Subcutaneous abdominal adipose tissue (tissue), 5 donors: ENCODE data around the gene SMURF1.
"Not testable (repeated sequence)": the region's sequence is repeated elsewhere in the genome, so short reads cannot be mapped to it uniquely, and the experiment has no call there.

Source experiments
- H3K27ac ChIP-seq: one replicate; pipeline ENCODE4 v1.7.0; 2013; ENCODE audit warnings: low read depth, mild to moderate bottlenecking, inconsistent platforms, low read length, moderate library complexity
- H3K27me3 ChIP-seq, 5 donors: one replicate each; pipeline ENCODE4 v1.7.0; 2013; ENCODE audit warnings: low read length in 5 of 5, inconsistent platforms in 1 of 5; ENCODE audit not compliant: control insufficient read depth in 5 of 5, insufficient read depth in 4 of 5
- H3K36me3 ChIP-seq, 5 donors: one replicate each; pipeline ENCODE4 v1.7.0; 2013; ENCODE audit warnings: low read length in 5 of 5; ENCODE audit not compliant: control insufficient read depth in 5 of 5, insufficient read depth in 5 of 5
- H3K4me1 ChIP-seq, 5 donors: one replicate each; pipeline ENCODE4 v1.7.0; 2013; ENCODE audit warnings: low read length in 5 of 5, mild to moderate bottlenecking in 3 of 5, moderate library complexity in 1 of 5; ENCODE audit not compliant: control insufficient read depth in 5 of 5, insufficient read depth in 5 of 5
- H3K4me3 ChIP-seq, 5 donors: one replicate each; pipeline ENCODE4 v1.7.0; 2013; ENCODE audit warnings: low read length in 5 of 5, low read depth in 1 of 5
- H3K9ac ChIP-seq, 5 donors: one replicate each; pipeline ENCODE4 v1.7.0; 2013; ENCODE audit warnings: low read length in 5 of 5, mild to moderate bottlenecking in 4 of 5, moderate library complexity in 3 of 5
- H3K9me3 ChIP-seq, 5 donors: one replicate each; pipeline ENCODE4 v1.7.0; 2013; ENCODE audit warnings: low read length in 5 of 5; ENCODE audit not compliant: control insufficient read depth in 5 of 5
- donor health status: healthy.
- donor health status: healthy.
- donor health status: healthy.
- donor health status: healthy.
- donor health status: healthy.

SMURF1 gene

DNA sequence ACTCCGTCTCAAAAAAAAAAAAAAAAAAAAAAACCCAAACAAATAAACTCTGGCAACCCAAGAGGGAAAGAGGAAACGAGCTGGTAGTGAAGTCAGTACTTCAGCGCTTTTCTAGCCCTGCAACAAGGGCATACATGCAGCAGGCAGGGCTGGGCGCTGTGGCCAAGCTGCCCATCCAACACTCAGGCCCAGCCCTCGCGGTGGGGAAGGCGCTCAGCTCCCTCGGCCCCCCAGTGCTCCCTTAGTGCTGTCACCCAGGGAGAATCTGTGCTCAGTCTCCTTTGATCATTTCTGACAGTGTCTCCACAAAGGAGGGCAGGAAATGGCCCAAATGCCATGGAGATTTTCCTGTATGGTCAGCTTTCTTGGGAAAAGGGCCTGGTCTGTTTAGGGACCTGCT is 97.2 kb downstream of the SMURF1 start:
- H3K36me3 ChIP-seq: peaks cover 45 to 85% (median 78%) of the 10 kb centered on the region in 5 donors
- no peak overlapping the region for H3K27ac ChIP-seq
- peaks cover 0 to 5% (median 3%) of the 10 kb centered on the region in 5 donors for H3K4me1 ChIP-seq
- H3K4me3 ChIP-seq: no peak overlapping the region
- no peaks in the 10 kb centered on the region for H3K27me3 ChIP-seq
- H3K9ac ChIP-seq: no peak overlapping the region
- H3K9me3 ChIP-seq: no peaks in the 10 kb centered on the region

DNA sequence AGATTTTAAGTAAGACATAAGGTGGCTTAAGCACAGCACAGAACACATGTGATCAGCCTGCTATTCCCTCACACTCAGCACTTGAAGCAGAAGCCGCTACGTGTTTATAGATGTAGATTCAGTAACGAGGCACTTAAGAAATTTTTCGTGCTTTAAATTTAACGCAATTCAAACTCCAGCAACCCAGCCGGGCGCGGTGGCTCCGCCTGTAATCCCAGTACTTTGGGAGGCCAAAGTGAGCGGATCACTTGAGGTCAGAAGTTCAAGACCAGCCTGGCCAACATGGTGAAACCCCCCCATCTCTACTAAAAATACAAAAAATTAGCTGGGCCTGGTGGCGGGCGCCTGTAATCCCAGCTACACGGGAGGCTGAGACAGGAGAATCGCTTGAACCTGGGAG is 97.6 kb downstream of the SMURF1 start:
- not testable (repeated sequence) for H3K4me1 ChIP-seq, H3K9ac ChIP-seq, H3K4me3 ChIP-seq, H3K27me3 ChIP-seq, H3K9me3 ChIP-seq, H3K27ac ChIP-seq
- H3K36me3 ChIP-seq: peaks cover 43 to 85% (median 78%) of the 10 kb centered on the region in 5 donors

DNA sequence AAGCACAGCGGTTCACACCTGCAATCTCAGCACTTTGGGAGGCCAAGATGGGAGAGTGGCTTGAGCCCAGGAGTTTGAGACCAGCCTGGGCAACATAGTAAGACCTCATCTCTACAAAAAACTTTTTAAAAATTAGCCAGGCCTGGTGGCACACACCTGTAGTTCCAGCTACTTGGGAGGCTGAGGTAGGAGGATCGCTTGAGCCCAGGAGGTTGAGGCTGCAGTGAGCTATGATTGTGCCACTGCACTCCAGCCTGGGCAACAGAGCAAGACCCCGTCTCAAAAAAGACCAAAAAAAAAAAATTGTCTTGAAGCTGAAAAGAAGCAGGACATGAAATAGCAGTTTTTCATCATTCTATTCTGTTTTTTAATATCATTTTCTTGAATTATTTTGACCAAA is 99.0 kb downstream of the SMURF1 start:
- H3K9me3 ChIP-seq, H3K4me3 ChIP-seq, H3K27ac ChIP-seq, H3K9ac ChIP-seq, H3K27me3 ChIP-seq: not testable (repeated sequence)
- Histone ChIP-seq H3K4me1 (peaks cover 4 to 11% (median 10%) of the 10 kb centered on the region in 5 donors), H3K36me3 (peaks cover 35 to 86% (median 78%) of the 10 kb centered on the region in 5 donors)

GRCh38 chr7:99042957-99043356 is 101.0 kb downstream of the SMURF1 start:
- no peak overlapping the region for H3K27ac ChIP-seq
- H3K4me1 ChIP-seq: peaks cover 4 to 11% (median 10%) of the 10 kb centered on the region in 5 donors
- H3K27me3 ChIP-seq: no peaks in the 10 kb centered on the region
- no peak overlapping the region for H3K4me3 ChIP-seq
- H3K9me3 ChIP-seq: no peaks in the 10 kb centered on the region
- H3K9ac ChIP-seq: no peak overlapping the region
- peaks cover 26 to 86% (median 79%) of the 10 kb centered on the region in 5 donors for H3K36me3 ChIP-seq

- H3K4me1 ChIP-seq: peaks cover 4 to 15% (median 11%) of the 10 kb centered on the region in 5 donors
- no peaks in the 10 kb centered on the region for H3K27me3 ChIP-seq
- no peak overlapping the region for H3K4me3 ChIP-seq
- no peak overlapping the region for H3K27ac ChIP-seq
- no peaks in the 10 kb centered on the region for H3K9me3 ChIP-seq
- no peak overlapping the region for H3K9ac ChIP-seq
- peaks cover 23 to 86% (median 78%) of the 10 kb centered on the region in 5 donors for H3K36me3 ChIP-seq
Measured at GRCh38 chr7:99041526-99041925, 102.4 kb downstream of the SMURF1 start.

DNA sequence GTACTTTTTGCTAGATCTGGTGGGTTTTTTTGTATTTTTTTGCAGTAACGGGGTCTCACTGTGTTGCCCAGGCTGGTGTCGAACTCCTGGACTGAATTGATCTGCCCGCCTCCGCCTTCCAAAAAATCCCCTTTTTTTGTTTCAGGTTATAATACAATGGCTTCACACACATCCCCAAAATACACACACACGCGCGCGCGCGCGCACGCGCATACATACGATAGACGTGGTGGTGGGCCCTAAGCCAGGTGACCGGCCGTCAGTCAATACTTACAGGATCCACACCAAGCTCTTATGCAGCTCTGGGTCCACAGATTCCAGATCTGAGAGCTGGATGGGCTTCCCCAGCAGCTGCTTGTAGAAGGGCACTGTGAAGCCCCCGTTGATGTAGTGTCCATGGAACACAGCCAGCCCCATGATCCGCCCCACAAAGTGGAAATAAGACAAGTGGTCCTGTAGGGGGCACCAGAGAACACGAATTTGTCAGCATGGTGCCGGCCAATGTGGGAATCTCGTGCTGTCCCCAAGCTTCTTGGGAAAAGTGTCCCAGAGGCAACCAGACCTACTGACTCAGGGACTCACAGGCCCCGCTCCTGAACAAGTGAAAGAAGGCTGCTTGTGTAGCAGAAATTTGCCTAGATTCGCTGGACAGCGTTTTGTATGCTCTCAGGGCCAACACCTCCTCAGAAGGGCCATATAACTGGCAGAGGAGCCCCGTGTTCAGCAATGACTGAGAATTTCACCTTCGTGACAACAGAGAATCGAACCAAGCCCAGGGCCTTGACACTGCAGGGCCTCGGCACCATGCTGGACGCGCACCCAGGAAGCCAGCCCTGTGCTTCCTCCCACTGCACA is 103.6 kb downstream of the SMURF1 start:
- peak overlapping the region; percentile 70 for H3K27ac ChIP-seq
- no peaks in the 10 kb centered on the region for H3K27me3 ChIP-seq
- H3K9ac ChIP-seq: peak overlapping the region in 2 of 5 donors; percentile 32 to 45
- H3K4me3 ChIP-seq: no peak overlapping the region
- H3K9me3 ChIP-seq: no peaks in the 10 kb centered on the region
- peaks cover 4 to 16% (median 13%) of the 10 kb centered on the region in 5 donors for H3K4me1 ChIP-seq
- H3K36me3 ChIP-seq: peaks cover 16 to 90% (median 82%) of the 10 kb centered on the region in 5 donors

DNA sequence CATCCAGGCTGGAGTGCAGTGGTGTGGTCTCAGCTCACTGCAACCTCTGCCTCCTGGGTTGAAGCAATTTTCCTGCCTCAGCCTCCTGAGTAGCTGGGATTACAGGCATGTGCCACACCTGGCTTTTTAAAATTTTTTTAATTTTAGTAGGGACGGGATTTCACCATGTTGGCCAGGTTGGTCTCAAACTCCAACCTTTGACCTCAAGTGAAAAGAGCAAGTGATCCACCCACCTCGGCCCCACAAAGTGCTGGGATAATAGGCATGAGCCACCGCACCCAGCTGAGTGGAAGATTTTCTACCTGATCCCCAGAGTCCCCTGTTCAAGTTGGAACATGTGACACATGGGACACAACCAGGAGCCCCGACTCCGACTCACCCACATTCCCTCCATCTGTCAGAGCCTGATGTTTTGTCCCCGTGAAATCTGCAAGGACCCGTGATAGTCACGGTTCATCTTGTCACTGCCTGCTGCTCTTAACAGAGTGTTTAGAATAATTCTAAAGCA is 104.5 kb downstream of the SMURF1 start:
- no peaks in the 10 kb centered on the region for H3K9me3 ChIP-seq
- H3K4me3 ChIP-seq: no peak overlapping the region
- H3K36me3 ChIP-seq: peaks cover 14 to 91% (median 83%) of the 10 kb centered on the region in 5 donors
- H3K4me1 ChIP-seq: peaks cover 4 to 16% (median 13%) of the 10 kb centered on the region in 5 donors
- H3K27ac ChIP-seq: no peak overlapping the region
- no peak overlapping the region for H3K9ac ChIP-seq
- no peaks in the 10 kb centered on the region for H3K27me3 ChIP-seq

- H3K4me1 ChIP-seq: peaks cover 4 to 16% (median 13%) of the 10 kb centered on the region in 5 donors
- no peaks in the 10 kb centered on the region for H3K27me3 ChIP-seq
- no peak overlapping the region for H3K4me3 ChIP-seq
- H3K9me3 ChIP-seq: no peaks in the 10 kb centered on the region
- no peak overlapping the region for H3K27ac ChIP-seq
- H3K36me3 ChIP-seq: peaks cover 13 to 91% (median 83%) of the 10 kb centered on the region in 5 donors
- no peak overlapping the region for H3K9ac ChIP-seq
Measured at GRCh38 chr7:99038086-99038855, 105.6 kb downstream of the SMURF1 start.

GRCh38 chr7:99037327-99037940 is 106.5 kb downstream of the SMURF1 start:
- no peak overlapping the region for H3K27ac ChIP-seq
- H3K27me3 ChIP-seq: no peaks in the 10 kb centered on the region
- H3K36me3 ChIP-seq: peaks cover 5 to 94% (median 84%) of the 10 kb centered on the region in 5 donors
- no peak overlapping the region for H3K4me3 ChIP-seq
- peaks cover 4 to 15% (median 13%) of the 10 kb centered on the region in 5 donors for H3K4me1 ChIP-seq
- H3K9ac ChIP-seq: no peak overlapping the region
- no peaks in the 10 kb centered on the region for H3K9me3 ChIP-seq
